ENCODE measurements around the gene ADCY2.

GRCh38 chr5:7856855-7857254 lies 460.9 kb downstream of the ADCY2 start:
- TF ChIP-seq CTCF (IDR thresholded peaks at IDR 0.05), result peak; percentile 32 to 41 (median 37)
- TF ChIP-seq POLR2A (IDR thresholded peaks at IDR 0.05; ENCODE audit: low read depth), result no peak
